Spleen (tissue), 7 donors: ENCODE results near the gene INPP1.

ENCODE experiments used
- CTCF ChIP-seq, 11 experiments: fragments of 200-600 bp in 7 of 11; fragments of 450-650 bp in 4 of 11; sonication (generic) in 4 of 11; IDR thresholded peaks in 8 of 11; conservative IDR thresholded peaks in 3 of 11; 1 replicate in 7 of 11; 2 replicates in 4 of 11; pipeline versions ENCODE4 v1.4.0 to v1.8.0; 2016 to 2021; ENCODE audit warnings: antibody characterized with exemption in 11 of 11, inconsistent platforms in 4 of 11, mild to moderate bottlenecking in 1 of 11
- POLR2AphosphoS5 ChIP-seq, 3 donors: sonication (generic); formaldehyde crosslinking; IDR thresholded peaks; one replicate each; pipeline ENCODE4 v1.5.1; 2017; ENCODE audit warnings: antibody characterized with exemption in 3 of 3
- donor health status: DM: no; HTN: no; CAD: no; lungs with moderate emphysema.
- donor health status: DM: no; HTN: no; CAD: no.
- donor health status: DM: no; HTN: no; CAD: no.

- TF ChIP-seq CTCF (IDR thresholded peaks at IDR 0.05 in 8 of 11, conservative IDR thresholded peaks at IDR 0.05 in 3 of 11) (peak; percentile 35 to 71 (median 61)), POLR2AphosphoS5 (IDR thresholded peaks at IDR 0.05) (no peak)
These were observed 39.5 kb downstream of the INPP1 start for GRCh38 chr2:190382851-190383250.
